Measurements from ENCODE around the gene ASTL. TPM values are rescaled to one million over a fixed set of nuclear protein-coding genes. Genes with fewer than 3 reads are reported as not detected.

ASTL gene
- total and polyA plus RNA-seq, 2 donors (not counting 3 experiments of a cell fraction or from before 2014, with no cell fraction given): not detected

GRCh38 chr2:96081042-96081441 is 57.3 kb downstream of the ASTL start:
- Histone ChIP-seq H3K9me3 (replicated peaks; ENCODE audit: control insufficient read depth, insufficient read depth, low read length) (no peaks in the 10 kb centered on the region), H3K27me3 (ENCODE audit: control insufficient read depth in 2 of 2, insufficient read depth in 2 of 2, low read length in 2 of 2) (peaks cover 3 to 6% of the 10 kb centered on the region in 2 experiments), H3K79me2 (ENCODE audit: control insufficient read depth, insufficient read depth, low read length) (no peaks in the 10 kb centered on the region), H2AFZ (ENCODE audit: low read depth, low read length) (no peak overlapping the region), H3K27ac (ENCODE audit: insufficient read depth, low read depth, low read length) (no peak overlapping the region), H3K9ac (replicated peaks; ENCODE audit: extremely low read depth, insufficient read depth, low read length) (no peak overlapping the region), H3K9me1 (replicated peaks; ENCODE audit: control insufficient read depth, extremely low read depth, insufficient read depth, low read length) (no peaks in the 10 kb centered on the region), H3K36me3 (ENCODE audit: control insufficient read depth in 2 of 2, extremely low read depth in 1 of 2, insufficient read depth in 2 of 2, low read length in 2 of 2) (no peaks in the 10 kb centered on the region), H3K4me3 (replicated peaks in 1 of 3; ENCODE audit: insufficient read depth in 1 of 3, low read depth in 1 of 3, low read length in 3 of 3) (no peak overlapping the region), H4K20me1 (replicated peaks; ENCODE audit: control insufficient read depth, extremely low read depth, insufficient read depth, low read length) (no peaks in the 10 kb centered on the region), H3K4me1 (ENCODE audit: control insufficient read depth, extremely low read depth, insufficient read depth, low read length) (no peaks in the 10 kb centered on the region), H3K4me2 (ENCODE audit: insufficient read depth, low read length) (no peak overlapping the region)
- intact Hi-C loops (cut with micrococcal nuclease) (no loop called here), dilution Hi-C loops (cut with MboI; ENCODE audit: extremely low pct_ligation_motif_present, low sequenced_read_pairs) (no loop called here)
- POLR2A ChIA-PET: no interaction called here
- CTCF ChIA-PET: no interaction called here
- no TSS peak for BruUV-seq (replicated peaks)
- DNase-seq (ENCODE audit: low read depth, low spot score) (no peak), FAIRE-seq (no peak)
- TF ChIP-seq POLR2AphosphoS5 (IDR thresholded peaks at IDR 0.05; ENCODE audit: insufficient read depth, low read depth, low read length) (no peak), GATA2 (IDR thresholded peaks at IDR 0.05; ENCODE audit: insufficient read depth, insufficient read length, low read depth, low read length) (no peak), MYC (IDR thresholded peaks at IDR 0.05; ENCODE audit: low read depth, low read length) (no peak), EZH2 (IDR thresholded peaks at IDR 0.05; ENCODE audit: borderline replicate concordance, low read depth, low read length, severe bottlenecking) (no peak), FOS (IDR thresholded peaks at IDR 0.05; ENCODE audit: borderline replicate concordance, insufficient read depth, low read length) (no peak)
- TF ChIP-seq, protein P1, sequence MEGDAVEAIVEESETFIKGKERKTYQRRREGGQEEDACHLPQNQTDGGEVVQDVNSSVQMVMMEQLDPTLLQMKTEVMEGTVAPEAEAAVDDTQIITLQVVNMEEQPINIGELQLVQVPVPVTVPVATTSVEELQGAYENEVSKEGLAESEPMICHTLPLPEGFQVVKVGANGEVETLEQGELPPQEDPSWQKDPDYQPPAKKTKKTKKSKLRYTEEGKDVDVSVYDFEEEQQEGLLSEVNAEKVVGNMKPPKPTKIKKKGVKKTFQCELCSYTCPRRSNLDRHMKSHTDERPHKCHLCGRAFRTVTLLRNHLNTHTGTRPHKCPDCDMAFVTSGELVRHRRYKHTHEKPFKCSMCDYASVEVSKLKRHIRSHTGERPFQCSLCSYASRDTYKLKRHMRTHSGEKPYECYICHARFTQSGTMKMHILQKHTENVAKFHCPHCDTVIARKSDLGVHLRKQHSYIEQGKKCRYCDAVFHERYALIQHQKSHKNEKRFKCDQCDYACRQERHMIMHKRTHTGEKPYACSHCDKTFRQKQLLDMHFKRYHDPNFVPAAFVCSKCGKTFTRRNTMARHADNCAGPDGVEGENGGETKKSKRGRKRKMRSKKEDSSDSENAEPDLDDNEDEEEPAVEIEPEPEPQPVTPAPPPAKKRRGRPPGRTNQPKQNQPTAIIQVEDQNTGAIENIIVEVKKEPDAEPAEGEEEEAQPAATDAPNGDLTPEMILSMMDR (IDR thresholded peaks at IDR 0.05; ENCODE audit: extremely low read depth in 1 of 2, insufficient read depth in 1 of 2, low read depth in 1 of 2, low read length in 2 of 2): no peak

Data from endothelial cell of umbilical vein (primary cell).